NCI-H774 (cell line): ENCODE results near the gene ZGPAT.

Experiments
- DNase-seq: peaks from one replicate; lab custom pipeline; 2025; lab: John Stamatoyannopoulos, UW

Gene ZGPAT

DNA sequence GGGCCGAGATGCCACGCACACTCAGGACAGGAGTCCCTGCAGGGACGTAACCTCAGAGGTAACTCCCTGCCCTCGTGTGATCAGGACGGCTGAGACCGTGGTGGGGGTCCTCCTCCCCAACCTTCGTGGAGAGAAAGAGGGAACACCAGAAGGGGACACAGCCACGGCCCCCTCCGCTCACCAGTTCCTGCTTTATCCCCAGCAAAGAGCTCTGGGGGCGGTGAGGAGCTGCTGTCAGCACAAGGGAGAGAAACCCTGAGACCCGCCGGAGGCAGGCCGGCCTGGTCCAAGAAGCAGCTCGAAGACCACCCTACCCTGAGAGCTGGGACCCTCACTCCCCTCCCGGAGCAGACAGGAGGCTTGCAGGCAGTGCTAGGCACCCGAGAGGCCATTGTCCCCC lies 76.1 kb downstream of the ZGPAT start:
- no peak for DNase-seq

DNA sequence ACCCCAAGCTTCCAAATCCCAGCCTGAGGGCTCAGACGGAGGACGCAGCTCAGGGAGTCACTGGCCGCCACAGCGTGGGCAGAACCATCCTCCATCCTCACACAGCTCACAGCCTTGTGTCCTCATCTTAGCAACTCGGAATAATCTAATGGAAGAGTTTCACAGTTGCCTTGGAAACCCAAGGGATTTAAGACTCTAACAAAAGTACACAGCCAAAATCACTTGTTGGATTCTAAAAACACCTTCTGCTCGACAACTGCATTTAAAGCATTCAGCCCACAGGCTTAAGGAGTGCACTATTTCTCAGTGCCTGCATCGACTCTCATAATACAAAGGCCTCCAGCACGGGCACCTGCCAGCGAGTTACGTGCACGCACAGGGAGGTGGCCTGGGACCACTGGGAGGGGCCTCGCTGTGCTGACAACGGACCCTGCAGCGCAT lies 77.9 kb downstream of the ZGPAT start:
- DNase-seq = no peak
